ENCODE measurements around the gene ACR.
"Not testable (repeated sequence)": the region's sequence is repeated elsewhere in the genome, so short reads cannot be mapped to it uniquely, and the experiment has no call there.

- not testable (repeated sequence) for TF ChIP-seq POLR2A (IDR thresholded peaks at IDR 0.05; ENCODE audit: extremely low read depth, insufficient read length); MYC (IDR thresholded peaks at IDR 0.05; ENCODE audit: low read depth, low read length)
- TF ChIP-seq, protein P1, sequence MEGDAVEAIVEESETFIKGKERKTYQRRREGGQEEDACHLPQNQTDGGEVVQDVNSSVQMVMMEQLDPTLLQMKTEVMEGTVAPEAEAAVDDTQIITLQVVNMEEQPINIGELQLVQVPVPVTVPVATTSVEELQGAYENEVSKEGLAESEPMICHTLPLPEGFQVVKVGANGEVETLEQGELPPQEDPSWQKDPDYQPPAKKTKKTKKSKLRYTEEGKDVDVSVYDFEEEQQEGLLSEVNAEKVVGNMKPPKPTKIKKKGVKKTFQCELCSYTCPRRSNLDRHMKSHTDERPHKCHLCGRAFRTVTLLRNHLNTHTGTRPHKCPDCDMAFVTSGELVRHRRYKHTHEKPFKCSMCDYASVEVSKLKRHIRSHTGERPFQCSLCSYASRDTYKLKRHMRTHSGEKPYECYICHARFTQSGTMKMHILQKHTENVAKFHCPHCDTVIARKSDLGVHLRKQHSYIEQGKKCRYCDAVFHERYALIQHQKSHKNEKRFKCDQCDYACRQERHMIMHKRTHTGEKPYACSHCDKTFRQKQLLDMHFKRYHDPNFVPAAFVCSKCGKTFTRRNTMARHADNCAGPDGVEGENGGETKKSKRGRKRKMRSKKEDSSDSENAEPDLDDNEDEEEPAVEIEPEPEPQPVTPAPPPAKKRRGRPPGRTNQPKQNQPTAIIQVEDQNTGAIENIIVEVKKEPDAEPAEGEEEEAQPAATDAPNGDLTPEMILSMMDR (IDR thresholded peaks at IDR 0.05; ENCODE audit: low read depth, low read length), result not testable (repeated sequence)
Measured at GRCh38 chr22:50777631-50778030, 39.6 kb downstream of the ACR start.

Measured in NB4 (cell line).